Activated CD8-positive, alpha-beta T cell treated with anti-CD3 and anti-CD28 coated beads for 36 hours (primary cell): ENCODE data around the gene TARDBP. TPM values are rescaled to one million over a fixed set of nuclear protein-coding genes. Genes with fewer than 3 reads are reported as not detected.
"Not testable (repeated sequence)": the region's sequence is repeated elsewhere in the genome, so short reads cannot be mapped to it uniquely, and the experiment has no call there.

Source experiments
- ATAC-seq: fragments of 200-7000 bp; cut with Tn5 transposase; one replicate; pipeline ENCODE4 v1.10.0; 2021; ENCODE audit warnings: mild to moderate bottlenecking, moderate library complexity
- CTCF ChIA-PET: fragments of 350-600 bp; sonication (Branson Sonifier 250); formaldehyde crosslinking; loops from one replicate; lab custom pipeline; 2021; ENCODE audit warnings: antibody characterized with exemption; lab: Charles Lee
- POLR2A ChIA-PET: fragments of 350-600 bp; sonication (Branson Sonifier 250); formaldehyde crosslinking; loops from one replicate; lab custom pipeline; 2021; ENCODE audit warnings: antibody characterized with exemption; lab: Charles Lee
- DNase-seq: peaks from one replicate; pipeline ENCODE4 v3.0.0-alpha.2; 2020
- H3K27ac Mint-ChIP-seq: one replicate; pipeline ENCODE4 v1.8.0; 2021; ENCODE audit warnings: mild to moderate bottlenecking, mixed read lengths
- H3K27me3 Mint-ChIP-seq: one replicate; pipeline ENCODE4 v1.8.0; 2021; ENCODE audit warnings: mixed read lengths
- H3K36me3 Mint-ChIP-seq: one replicate; pipeline ENCODE4 v1.8.0; 2021; ENCODE audit warnings: low read depth, mixed read lengths
- H3K4me1 Mint-ChIP-seq: one replicate; pipeline ENCODE4 v1.8.0; 2021; ENCODE audit warnings: low read depth, mixed read lengths
- H3K4me3 Mint-ChIP-seq: one replicate; pipeline ENCODE4 v1.8.0; 2021; ENCODE audit warnings: mild to moderate bottlenecking, moderate library complexity, mixed read lengths
- H3K9me3 Mint-ChIP-seq: one replicate; pipeline ENCODE4 v1.8.0; 2021; ENCODE audit warnings: mixed read lengths
- CTCF ChIP-seq: fragments of 200-600 bp; IDR thresholded peaks from one replicate; pipeline ENCODE4 v1.8.0; 2022; ENCODE audit warnings: antibody characterized with exemption, mild to moderate bottlenecking
- intact Hi-C: fragments of 100-400 bp; cut with micrococcal nuclease; formaldehyde crosslinking; loops from one replicate; pipeline ENCODE4 v1.10.0; 2022
- total RNA-seq, 2 experiments: library from RNA; stranded (reverse); gene quantifications; one replicate each; pipeline ENCODE4 v1.2.3, GENCODE V29; 2021

Gene TARDBP
- total RNA-seq, 2 experiments from 2014 or later: 152 to 163 TPM

GRCh38 chr1:11039351-11040104 is 27.1 kb downstream of the TARDBP start:
- intact Hi-C loops: loop anchor here (5.0 kb wide), 2 partner anchors 33 to 603 kb away; no protein-coding TSS in a partner anchor

GRCh38 chr1:11040105-11040429 is 27.6 kb downstream of the TARDBP start:
- POLR2A ChIA-PET, ATAC-seq, H3K27me3 Mint-ChIP-seq, H3K9me3 Mint-ChIP-seq, H3K4me1 Mint-ChIP-seq, intact Hi-C loops, DNase-seq, H3K4me3 Mint-ChIP-seq, H3K27ac Mint-ChIP-seq, H3K36me3 Mint-ChIP-seq: not testable (repeated sequence)
- CTCF ChIA-PET: interaction anchor here (0.6 kb wide), 1 partner anchor 223 kb away, joined by 3 read pairs; no protein-coding TSS in a partner anchor

More at GRCh38 chr1:11039351-11040104, 27.1 kb downstream of the TARDBP start:
- H3K27me3 Mint-ChIP-seq: peaks cover 2% of the 10 kb centered on the region
- ATAC-seq (no peak), DNase-seq (no peak)
- H3K4me1 Mint-ChIP-seq: peaks cover 5% of the 10 kb centered on the region
- H3K27ac Mint-ChIP-seq: no peak overlapping the region
- POLR2A ChIA-PET: interaction anchor here (0.6 kb wide), 1 partner anchor 332 kb away, joined by 3 read pairs; no protein-coding TSS in a partner anchor
- no peak for TF ChIP-seq CTCF
- no peaks in the 10 kb centered on the region for H3K36me3 Mint-ChIP-seq
- H3K4me3 Mint-ChIP-seq: no peak overlapping the region
- H3K9me3 Mint-ChIP-seq: no peaks in the 10 kb centered on the region
- CTCF ChIA-PET: interaction anchor here (0.6 to 4.0 kb wide), 12 partner anchors 9 to 611 kb away, joined by 3 to 78 read pairs (median 17); partner anchors contain the start of genes EXOSC10, SRM and UBIAD1

GRCh38 chr1:11041048-11041447 is 28.6 kb downstream of the TARDBP start:
- intact Hi-C loops: no loop called here
- Mint-ChIP-seq H3K4me3 (no peak overlapping the region), H3K4me1 (peaks cover 5% of the 10 kb centered on the region), H3K27me3 (peaks cover 2% of the 10 kb centered on the region), H3K9me3 (no peaks in the 10 kb centered on the region), H3K36me3 (no peaks in the 10 kb centered on the region), H3K27ac (no peak overlapping the region)
- TF ChIP-seq CTCF: no peak
- ChIA-PET CTCF (no interaction called here), POLR2A (no interaction called here)
- ATAC-seq: no peak
- DNase-seq: no peak

- intact Hi-C loops: no loop called here
- CTCF ChIA-PET: interaction anchor here (0.7 kb wide), 1 partner anchor 803 kb away, joined by 4 read pairs; no protein-coding TSS in a partner anchor
- H3K36me3 Mint-ChIP-seq: no peaks in the 10 kb centered on the region
Observed at GRCh38 chr1:11042065-11042464, 29.6 kb downstream of the TARDBP start.

More at GRCh38 chr1:11042065-11042464, 29.6 kb downstream of the TARDBP start:
- POLR2A ChIA-PET: interaction anchor here (1.4 to 1.5 kb wide), 2 partner anchors 19 to 58 kb away, joined by 3 to 5 read pairs; partner anchors contain the start of gene EXOSC10
- H3K4me1 Mint-ChIP-seq: peaks cover 5% of the 10 kb centered on the region
- H3K4me3 Mint-ChIP-seq: no peak overlapping the region
- TF ChIP-seq CTCF: no peak
- H3K27me3 Mint-ChIP-seq: peaks cover 2% of the 10 kb centered on the region
- ATAC-seq: no peak
- H3K27ac Mint-ChIP-seq: no peak overlapping the region
- no peak for DNase-seq
- no peaks in the 10 kb centered on the region for H3K9me3 Mint-ChIP-seq
